ENCODE results near the gene SIGLEC7.

Gene SIGLEC7

DNA sequence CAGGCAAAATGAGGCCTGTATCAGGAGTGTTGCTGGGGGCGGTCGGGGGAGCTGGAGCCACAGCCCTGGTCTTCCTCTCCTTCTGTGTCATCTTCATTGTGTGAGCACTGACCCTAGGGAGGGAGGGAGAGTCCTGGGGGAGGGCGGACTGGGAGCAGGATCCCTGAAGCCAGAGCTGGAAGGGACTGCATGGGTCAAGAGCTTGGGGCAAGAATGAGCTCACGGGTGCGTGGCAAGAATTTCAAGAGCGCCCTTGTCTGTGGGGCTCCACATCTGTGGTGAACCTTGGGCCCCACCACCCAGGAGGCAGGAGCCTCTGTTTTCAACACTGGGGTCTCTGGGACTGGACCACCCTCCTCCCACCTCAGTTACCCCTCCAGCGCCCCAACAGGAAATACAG, 4.7 kb downstream of the SIGLEC7 start:
- TF ChIP-seq, protein P1, sequence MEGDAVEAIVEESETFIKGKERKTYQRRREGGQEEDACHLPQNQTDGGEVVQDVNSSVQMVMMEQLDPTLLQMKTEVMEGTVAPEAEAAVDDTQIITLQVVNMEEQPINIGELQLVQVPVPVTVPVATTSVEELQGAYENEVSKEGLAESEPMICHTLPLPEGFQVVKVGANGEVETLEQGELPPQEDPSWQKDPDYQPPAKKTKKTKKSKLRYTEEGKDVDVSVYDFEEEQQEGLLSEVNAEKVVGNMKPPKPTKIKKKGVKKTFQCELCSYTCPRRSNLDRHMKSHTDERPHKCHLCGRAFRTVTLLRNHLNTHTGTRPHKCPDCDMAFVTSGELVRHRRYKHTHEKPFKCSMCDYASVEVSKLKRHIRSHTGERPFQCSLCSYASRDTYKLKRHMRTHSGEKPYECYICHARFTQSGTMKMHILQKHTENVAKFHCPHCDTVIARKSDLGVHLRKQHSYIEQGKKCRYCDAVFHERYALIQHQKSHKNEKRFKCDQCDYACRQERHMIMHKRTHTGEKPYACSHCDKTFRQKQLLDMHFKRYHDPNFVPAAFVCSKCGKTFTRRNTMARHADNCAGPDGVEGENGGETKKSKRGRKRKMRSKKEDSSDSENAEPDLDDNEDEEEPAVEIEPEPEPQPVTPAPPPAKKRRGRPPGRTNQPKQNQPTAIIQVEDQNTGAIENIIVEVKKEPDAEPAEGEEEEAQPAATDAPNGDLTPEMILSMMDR (IDR thresholded peaks at IDR 0.05; ENCODE audit: low read depth, low read length): no peak
- no peak overlapping the region for H3K4me3 ChIP-seq (ENCODE audit: low read depth, low read length)

DNA sequence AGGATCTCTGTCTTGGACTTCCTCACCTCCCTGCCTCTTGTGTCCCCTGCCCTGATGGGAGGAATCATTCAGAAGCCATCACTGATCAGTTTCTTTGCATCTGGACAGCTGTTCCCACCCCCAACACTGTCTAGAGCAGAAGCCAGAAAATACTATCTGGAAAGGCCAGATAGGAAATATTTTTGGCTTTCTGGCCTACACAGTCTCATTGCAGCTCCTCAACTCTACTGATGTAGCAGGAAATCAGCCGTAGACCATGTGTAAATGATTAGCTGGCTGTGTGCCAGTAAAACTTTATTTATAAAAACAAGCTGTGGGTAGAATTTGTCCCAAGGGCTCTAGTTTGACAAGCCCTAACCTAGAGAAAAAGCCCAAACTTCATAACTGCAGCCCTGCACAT, 5.6 kb downstream of the SIGLEC7 start:
- TF ChIP-seq, protein P1 (IDR thresholded peaks at IDR 0.05; ENCODE audit: low read depth, low read length): no peak
- H3K4me3 ChIP-seq (ENCODE audit: low read depth, low read length): no peak overlapping the region

DNA sequence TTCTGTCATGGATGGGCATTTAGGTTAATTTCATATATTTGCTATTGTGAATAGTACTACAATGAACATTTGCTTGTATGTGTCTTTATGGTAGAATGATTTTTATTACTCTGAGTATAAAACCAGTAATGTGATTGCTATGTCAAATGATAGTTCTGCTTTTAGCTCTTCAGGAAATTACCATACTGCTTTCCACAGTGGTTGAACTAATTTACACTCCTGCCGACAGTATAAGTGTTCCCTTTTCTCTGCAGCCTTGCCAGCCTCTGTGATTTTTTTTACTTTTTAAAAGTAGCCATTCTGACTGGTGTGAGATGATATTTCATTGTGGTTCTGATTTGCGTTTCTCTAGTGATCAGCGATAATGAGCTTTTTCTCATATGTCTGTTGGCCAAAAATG, 6.5 kb downstream of the SIGLEC7 start:
- TF ChIP-seq, protein P1 (IDR thresholded peaks at IDR 0.05; ENCODE audit: low read depth, low read length): no peak
- no peak overlapping the region for H3K4me3 ChIP-seq (ENCODE audit: low read depth, low read length)

DNA sequence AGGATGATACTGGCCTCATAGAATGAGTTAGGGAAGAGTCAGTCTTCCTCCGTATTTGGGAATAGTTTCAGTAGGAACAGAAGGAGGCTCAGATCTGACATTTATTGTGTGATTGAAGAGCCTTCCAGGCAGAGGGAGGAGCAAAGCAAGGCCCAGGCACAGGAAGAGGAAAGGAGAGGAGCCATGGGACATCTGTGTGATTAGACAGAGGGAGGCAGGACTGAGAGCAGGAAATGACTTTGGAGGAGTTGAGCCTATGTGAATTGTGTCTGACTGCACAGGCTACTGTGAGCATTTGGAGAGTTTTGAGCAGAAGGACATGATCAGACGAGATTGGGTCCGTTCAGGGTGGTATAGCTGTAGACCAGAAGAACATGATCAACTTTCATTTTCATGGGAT, 8.5 kb downstream of the SIGLEC7 start:
- H3K4me3 ChIP-seq (ENCODE audit: low read depth, low read length): no peak overlapping the region
- TF ChIP-seq, protein P1 (IDR thresholded peaks at IDR 0.05; ENCODE audit: low read depth, low read length): no peak

DNA sequence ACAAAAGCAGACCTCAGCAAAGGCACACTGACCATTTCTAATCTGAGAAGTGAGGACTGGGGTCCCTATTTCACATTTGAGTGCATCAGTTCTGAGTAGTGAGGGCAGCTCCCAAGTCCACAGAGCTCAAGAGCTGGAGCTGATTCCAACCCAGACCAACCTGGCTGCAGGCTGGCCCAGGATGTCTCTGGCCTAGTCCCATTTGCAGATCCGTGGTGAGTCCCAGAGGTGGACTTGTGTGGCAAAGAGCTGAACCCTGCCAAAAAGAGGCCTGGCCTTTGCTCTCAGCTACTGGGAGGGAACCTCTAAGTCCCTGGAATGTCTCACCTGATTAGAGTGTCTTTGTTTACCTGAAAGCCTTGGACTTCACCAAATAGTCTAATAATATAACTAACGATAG, 14.6 kb downstream of the SIGLEC7 start:
- no peak overlapping the region for H3K4me3 ChIP-seq (ENCODE audit: low read depth, low read length)
- TF ChIP-seq, protein P1 (IDR thresholded peaks at IDR 0.05; ENCODE audit: low read depth, low read length): no peak

DNA sequence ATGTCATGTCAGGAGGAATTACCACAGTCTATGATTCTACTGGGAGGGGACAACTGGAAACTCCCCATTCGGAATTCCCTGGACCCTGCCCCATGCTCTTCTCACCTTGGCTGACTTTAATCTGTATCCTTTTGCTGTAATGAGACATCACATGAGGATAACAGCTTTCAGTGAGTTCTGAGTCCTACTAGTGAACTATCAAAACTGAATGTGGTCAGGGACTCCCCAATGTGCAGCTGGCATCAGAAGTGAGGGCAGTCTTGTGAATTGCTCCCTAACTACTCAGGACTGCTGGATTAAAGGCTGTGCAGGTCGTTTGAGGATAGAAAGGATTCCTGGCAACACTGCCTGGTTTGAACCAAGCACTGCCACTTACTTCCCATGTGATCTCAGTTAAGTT, 15.2 kb downstream of the SIGLEC7 start:
- TF ChIP-seq, protein P1 (IDR thresholded peaks at IDR 0.05; ENCODE audit: low read depth, low read length): no peak
- H3K4me3 ChIP-seq (ENCODE audit: low read depth, low read length): no peak overlapping the region

DNA sequence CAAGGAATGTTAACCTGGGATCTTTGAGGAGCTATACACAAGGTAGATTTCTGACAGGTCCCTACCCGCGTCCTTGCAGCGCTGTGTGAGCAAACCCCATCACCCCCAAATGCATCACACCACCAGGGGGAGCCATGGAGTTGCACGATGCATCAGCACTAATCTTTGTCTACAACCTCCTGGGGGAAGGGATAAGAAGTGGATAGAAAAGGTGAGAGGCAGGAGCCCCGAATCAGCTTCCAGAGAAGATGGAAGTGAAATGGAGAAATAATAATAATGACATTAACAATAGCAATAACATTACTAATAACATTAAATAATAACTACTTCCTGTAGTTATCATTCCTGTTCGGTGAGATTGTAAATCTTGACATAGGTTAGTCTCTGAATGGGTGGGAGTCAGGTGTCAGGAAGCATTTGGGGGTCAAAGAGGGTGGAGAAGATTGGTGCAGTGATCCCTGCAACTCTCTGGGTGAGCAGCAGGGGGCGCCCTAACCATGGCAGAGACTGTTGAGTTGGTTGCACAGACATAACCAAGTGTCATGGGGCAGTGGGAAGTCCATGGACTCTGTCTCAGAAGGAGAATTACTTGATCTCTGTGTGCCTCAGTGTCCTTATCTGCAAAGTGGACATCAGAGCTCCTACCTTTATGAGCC, 16.5 kb downstream of the SIGLEC7 start:
- no peak overlapping the region for H3K4me3 ChIP-seq (ENCODE audit: low read depth, low read length)
- TF ChIP-seq, protein P1 (IDR thresholded peaks at IDR 0.05; ENCODE audit: low read depth, low read length): peak; percentile 53
